ENCODE results near the gene ZDHHC22.

Gene ZDHHC22

DNA sequence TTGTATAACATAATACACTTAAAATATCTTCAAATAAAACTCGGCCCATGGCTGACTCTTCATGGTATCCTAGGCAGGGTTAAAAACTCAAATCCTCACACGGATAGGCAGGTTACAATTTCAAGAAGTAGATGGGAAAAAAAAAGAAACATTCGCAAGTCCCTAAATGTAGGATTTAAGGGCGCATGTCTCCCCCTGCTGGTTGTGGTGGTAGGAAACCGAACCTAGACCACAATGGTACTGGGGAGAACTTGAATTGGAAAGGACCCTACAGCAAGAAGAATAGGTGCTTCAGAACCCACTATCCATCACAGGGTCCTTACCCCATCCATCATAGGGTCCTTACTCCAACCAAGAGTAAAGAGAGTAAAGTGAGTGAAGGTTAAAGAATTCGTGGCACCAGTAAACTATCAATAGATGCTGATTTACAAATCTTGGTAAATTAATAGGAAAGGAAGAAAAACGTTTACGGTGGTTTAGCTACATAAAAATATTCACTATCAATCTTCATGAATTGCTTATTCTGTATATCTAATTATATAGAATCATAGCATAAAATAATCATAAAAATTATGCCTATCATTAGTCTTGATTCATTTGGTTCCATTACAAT, 46.8 kb downstream of the ZDHHC22 start:
- intact Hi-C loops (cut with DNase I): no loop called here
- peak; percentile 58 to 93 (median 82) for DNase-seq

DNA sequence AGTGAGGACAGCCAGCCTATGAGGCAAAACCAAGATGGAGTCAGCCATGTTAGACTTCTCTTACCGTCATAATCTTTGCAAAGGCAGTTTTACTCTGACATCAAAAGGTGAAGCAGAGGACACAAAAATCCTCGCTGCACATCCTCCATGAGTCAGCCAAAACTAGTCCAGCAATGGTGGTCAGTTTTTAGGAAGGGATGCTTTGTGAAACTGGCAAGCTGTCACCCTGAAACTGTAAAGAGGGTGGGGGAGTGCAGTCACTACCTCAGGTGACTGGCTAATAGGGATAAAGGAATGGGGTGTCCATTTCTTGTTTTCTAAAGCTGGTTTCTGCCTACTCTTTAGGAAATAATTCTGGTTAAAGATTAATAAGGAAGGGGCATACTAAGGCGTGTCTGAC, 48.9 kb downstream of the ZDHHC22 start:
- DNase-seq: no peak
- intact Hi-C loops (cut with DNase I): no loop called here

DNA sequence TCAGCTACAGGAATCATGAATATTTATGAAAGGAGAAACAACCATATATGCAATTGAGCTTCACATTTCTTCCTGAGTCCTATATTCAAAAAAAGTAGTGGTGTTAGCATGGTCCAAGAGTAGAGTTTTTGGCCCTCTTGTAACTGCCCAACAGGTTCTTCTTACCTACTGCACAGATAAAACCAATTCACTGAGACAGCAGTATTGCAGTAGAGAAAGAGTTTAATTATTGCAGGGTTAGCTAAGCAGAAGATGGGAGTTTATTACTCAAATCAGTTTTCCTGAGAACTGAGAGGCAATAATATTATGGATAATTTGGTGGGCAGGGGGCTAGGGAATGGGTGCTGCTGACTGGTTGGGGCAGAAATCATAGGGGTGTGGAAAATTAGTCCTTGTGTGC, 50.1 kb downstream of the ZDHHC22 start:
- intact Hi-C loops (cut with DNase I): no loop called here
- no peak for DNase-seq

DNA sequence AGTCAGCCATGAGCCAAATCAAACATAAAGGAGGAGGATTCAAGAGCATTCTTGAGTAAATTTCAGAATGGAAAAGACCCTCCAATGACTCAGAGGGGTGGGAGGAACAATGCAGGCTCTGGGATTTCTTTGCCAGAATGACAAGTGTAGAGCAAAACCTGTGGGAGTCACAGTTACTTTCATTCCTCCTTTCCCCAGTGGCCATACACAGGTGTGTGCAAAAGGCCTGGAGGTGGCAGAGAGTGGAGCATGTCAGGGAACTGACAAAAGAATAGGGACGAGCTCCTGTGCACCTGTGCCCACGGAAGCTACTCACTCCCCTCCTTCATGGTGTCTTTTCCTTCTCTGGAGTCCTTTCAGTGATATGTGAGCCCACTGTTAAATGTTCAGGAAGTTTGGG, 52.9 kb downstream of the ZDHHC22 start:
- DNase-seq: peak in 1 of 42 donors; percentile 31
- intact Hi-C loops (cut with DNase I): no loop called here

DNA sequence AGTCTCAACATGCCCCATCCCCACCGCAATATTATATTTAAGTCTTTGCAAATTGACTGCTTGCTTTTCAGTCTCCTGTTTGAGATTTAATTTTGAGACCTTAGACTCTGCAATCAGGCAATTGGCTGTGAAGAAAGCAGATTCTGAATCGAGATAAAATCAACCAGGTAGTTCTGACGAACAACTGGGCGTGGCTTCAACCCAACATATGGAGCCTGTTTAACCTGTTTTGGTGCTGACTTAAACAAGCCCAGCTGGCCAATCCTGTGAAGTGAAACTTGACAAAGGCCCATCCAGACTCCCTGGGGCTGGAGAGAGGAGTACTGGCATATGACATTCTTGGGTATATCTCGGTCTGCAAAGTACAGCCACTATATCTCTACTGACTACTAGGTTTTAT, 53.4 kb downstream of the ZDHHC22 start:
- intact Hi-C loops (cut with DNase I): no loop called here
- DNase-seq: no peak

DNA sequence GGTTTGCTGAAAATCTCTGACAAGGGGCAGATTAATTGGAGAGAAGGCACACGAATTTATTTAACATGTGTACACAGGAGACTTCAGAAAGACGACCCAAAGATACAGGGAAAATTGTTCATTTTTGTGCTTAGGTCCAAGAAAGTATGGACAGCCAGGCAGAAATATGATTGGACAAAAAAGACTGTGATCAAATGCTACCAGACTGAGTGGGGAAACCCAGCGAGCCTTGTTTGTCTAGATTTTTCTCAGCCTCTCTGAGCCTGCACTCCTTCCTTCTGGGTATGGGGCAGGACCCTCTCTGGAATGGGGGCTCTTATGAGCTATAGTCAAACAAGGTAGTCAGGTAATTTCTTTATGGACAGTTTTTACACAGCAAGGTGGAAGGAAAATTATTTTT, 54.0 kb downstream of the ZDHHC22 start:
- intact Hi-C loops (cut with DNase I): no loop called here
- DNase-seq: no peak

DNA sequence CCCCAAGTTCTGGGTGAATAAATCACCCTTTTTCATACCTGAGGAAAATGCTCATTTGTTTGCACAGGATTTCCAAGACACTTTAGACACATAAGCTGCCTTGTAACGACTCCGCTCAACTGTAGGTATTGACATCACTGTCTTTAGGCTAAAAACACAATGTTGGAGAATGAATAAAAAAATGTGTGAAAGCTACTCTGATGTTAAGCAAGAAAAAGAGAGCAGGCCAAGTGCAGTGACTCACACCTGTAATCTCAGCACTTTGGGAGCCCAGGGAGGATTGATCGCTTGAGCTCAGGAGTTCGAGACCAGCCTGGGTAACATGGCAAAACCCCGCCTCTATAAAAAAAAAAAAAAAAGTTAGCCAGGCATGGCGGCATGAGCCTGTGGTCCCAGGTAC, 54.6 kb downstream of the ZDHHC22 start:
- intact Hi-C loops (cut with DNase I): no loop called here

DNA sequence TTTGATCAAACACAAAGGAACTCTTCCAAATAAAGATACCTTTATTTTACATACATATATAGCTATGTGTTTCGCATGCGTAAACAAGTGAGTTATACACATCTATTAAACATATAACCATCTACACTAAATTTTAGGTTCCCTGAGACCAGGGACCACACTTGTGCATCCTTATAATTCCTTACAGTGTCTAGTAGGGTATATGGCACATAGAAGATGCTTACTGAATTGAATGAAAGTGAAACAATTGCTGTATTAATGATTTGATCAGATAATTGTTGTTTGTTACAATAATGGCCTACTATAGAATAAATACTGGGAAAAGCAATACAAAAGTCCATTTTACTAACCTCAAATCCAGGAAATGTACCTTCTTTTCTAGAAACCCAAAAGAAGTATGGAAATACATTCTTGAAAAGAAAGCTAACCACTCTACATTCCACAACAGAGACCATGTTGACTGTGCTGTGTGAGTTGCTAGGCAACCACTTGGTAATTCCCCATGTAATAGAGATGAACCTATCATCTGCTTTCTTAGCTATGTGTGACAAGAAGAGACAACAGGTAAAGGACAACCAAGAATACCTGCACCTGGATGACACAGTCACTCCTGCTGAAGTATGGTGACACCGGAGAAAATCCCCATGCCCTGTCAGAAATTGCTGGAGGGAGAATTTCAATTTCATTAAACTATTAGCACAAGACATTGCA, 55.4 kb downstream of the ZDHHC22 start:
- intact Hi-C loops (cut with DNase I): no loop called here
- DNase-seq: no peak

More for the DNA sequence above, 54.6 kb downstream of the ZDHHC22 start:
- no peak for DNase-seq

DNA sequence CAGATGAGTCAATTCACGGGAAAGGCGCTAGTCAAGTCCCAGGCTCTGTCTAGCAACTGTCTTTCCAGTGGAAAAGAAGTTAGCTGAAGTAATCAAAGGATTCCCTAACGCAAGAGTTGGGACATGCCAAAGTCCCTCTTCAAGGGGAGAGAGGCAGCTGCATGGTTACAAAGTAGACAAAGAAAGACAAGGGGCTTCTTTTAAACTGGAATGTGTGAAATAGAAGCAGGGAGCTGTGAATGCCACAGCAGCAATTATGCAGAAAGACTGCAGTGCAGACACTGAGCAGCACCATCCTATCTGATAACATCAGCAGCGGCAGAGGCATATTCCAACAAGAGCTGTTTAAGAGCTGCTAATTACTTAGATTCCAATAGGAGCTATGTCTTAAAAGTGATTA, 56.1 kb downstream of the ZDHHC22 start:
- DNase-seq: no peak
- intact Hi-C loops (cut with DNase I): no loop called here

DNA sequence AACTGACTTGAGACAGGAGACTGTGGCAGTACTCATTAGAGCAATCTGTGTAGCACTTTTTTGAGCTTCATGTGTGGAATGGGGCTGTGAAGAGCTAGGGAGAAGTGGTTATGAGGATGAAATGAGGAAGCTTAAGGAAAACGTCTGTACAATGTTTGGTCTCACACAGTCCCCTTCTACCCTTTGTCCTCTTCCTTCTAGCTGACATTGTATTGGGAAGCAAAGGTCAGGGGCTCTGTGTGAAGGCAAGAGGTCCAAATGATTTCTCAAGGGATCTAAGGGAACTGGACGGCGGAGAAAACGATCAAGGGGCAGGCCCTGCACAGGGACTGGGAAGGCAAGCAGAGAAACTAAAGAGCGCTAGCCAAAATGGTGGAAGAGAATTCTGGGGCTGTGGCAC, 56.6 kb downstream of the ZDHHC22 start:
- intact Hi-C loops (cut with DNase I): no loop called here
- DNase-seq: no peak

DNA sequence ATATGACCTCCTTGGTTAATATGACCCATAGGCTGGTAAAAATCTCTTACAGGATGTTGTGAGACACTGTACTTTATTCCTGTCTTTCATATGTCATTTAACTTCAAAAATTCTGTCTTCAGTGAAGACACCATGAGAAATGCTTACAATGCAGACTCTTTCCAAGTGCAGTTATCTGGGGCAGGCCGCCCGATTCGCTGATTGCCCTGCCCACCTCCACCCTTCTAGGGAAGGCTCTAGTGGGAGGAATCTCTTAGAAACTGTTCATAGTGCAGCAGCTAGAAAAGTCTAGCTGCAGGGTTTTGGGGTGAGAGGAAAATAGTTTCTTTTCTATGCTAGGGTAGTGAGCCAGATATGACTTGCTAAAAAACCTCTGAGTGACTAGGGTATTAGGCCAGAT, 58.5 kb downstream of the ZDHHC22 start:
- intact Hi-C loops (cut with DNase I): no loop called here

DNA sequence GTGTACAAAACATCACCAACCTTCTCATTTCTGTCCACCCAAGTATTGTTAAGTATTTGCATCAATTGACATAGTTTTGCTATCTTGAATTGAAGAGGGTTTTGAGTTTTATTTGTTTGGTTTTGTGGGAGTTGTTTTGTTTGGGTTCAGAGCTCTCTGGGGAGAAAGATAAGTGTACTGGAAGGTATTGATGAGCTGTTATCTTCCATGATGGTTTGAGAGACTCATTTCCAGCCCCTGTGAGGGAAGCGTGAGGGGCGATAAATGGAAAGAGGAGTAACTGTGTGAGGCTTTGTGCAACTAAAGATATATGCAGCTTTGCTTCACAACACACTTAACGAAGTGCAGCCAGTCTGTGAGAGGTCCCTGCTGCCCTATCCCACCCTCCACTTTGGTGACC, 59.2 kb downstream of the ZDHHC22 start:
- intact Hi-C loops (cut with DNase I): no loop called here

More for the DNA sequence above, 58.5 kb downstream of the ZDHHC22 start:
- DNase-seq: peak in 40 of 42 donors; percentile 41 to 90 (median 68)

More for the DNA sequence above, 59.2 kb downstream of the ZDHHC22 start:
- no peak for DNase-seq

All from head of caudate nucleus (tissue), 42 donors.